HepG2 (cell line): Measurements from ENCODE around the gene PHF5A. TPM values are rescaled to one million over a fixed set of nuclear protein-coding genes. Genes with fewer than 3 reads are reported as not detected.

ENCODE experiments used
- AFF4 ChIP-seq: sonication (generic); formaldehyde crosslinking; IDR thresholded peaks from 2 replicates; pipeline ENCODE4 v1.4.0; 2020; ENCODE audit warnings: missing genetic modification reagents
- ARNT ChIP-seq: fragments of 450-650 bp; IDR thresholded peaks from 2 replicates; pipeline ENCODE4 v1.6.1; 2017
- ATF3 ChIP-seq: sonication (generic); formaldehyde crosslinking; IDR thresholded peaks from 2 replicates; pipeline ENCODE4 v1.4.0; 2020; ENCODE audit warnings: missing genetic modification reagents
- HES4 ChIP-seq: sonication (generic); formaldehyde crosslinking; IDR thresholded peaks from 2 replicates; pipeline ENCODE4 v1.9.0; 2021; ENCODE audit warnings: mild to moderate bottlenecking, missing genetic modification reagents, borderline replicate concordance
- HMGA1 ChIP-seq: sonication (generic); formaldehyde crosslinking; conservative IDR thresholded peaks from 2 replicates; pipeline ENCODE4 v1.4.0; 2020; ENCODE audit warnings: missing genetic modification reagents
- KDM2A ChIP-seq: sonication (generic); formaldehyde crosslinking; IDR thresholded peaks from 2 replicates; pipeline ENCODE4 v1.4.0; 2020; ENCODE audit warnings: low read depth, missing genetic modification reagents, borderline replicate concordance
- KDM3A ChIP-seq: IDR thresholded peaks from 2 replicates; pipeline ENCODE4 v1.6.1; 2018; ENCODE audit warnings: low read depth, missing compliant biosample characterization
- LBX2 ChIP-seq: sonication (generic); formaldehyde crosslinking; IDR thresholded peaks from 2 replicates; pipeline ENCODE4 v1.5.0; 2020; ENCODE audit warnings: missing genetic modification reagents, mild to moderate bottlenecking, borderline replicate concordance
- MYC ChIP-seq: sonication (generic); formaldehyde crosslinking; IDR thresholded peaks from 2 replicates; pipeline ENCODE4 v1.9.0; 2021; ENCODE audit warnings: missing genetic modification reagents, borderline replicate concordance
- PBX2 ChIP-seq: IDR thresholded peaks from 2 replicates; pipeline ENCODE4 v1.6.1; 2016; ENCODE audit warnings: control low read depth
- POGZ ChIP-seq: sonication (generic); formaldehyde crosslinking; IDR thresholded peaks from 2 replicates; pipeline ENCODE4 v1.4.0; 2020; ENCODE audit warnings: mild to moderate bottlenecking, missing genetic modification reagents
- XRCC5 ChIP-seq: fragments of 200-400 bp; formaldehyde crosslinking; optimal IDR thresholded peaks from 2 replicates; pipeline ENCODE3; 2017; ENCODE audit warnings: mild to moderate bottlenecking, low read length
- ZBTB20 ChIP-seq: sonication (generic); formaldehyde crosslinking; IDR thresholded peaks from 2 replicates; pipeline ENCODE4 v1.8.1; 2023; ENCODE audit warnings: missing genetic modification reagents, low read depth, mild to moderate bottlenecking, borderline replicate concordance
- ZFX ChIP-seq: sonication (generic); formaldehyde crosslinking; IDR thresholded peaks from 2 replicates; pipeline ENCODE4 v1.4.0; 2020; ENCODE audit warnings: mild to moderate bottlenecking, low read depth, missing genetic modification reagents, moderate library complexity
- ZNF337 ChIP-seq: sonication (generic); formaldehyde crosslinking; IDR thresholded peaks from 2 replicates; pipeline ENCODE4 v1.5.1; 2020; ENCODE audit warnings: missing genetic modification reagents, low read depth, mild to moderate bottlenecking, borderline replicate concordance
- ZNF34 ChIP-seq: sonication (generic); formaldehyde crosslinking; IDR thresholded peaks from 2 replicates; pipeline ENCODE4 v1.4.0; 2020; ENCODE audit warnings: mild to moderate bottlenecking, missing genetic modification reagents, borderline replicate concordance
- ZNF687 ChIP-seq: sonication (generic); formaldehyde crosslinking; IDR thresholded peaks from 2 replicates; pipeline ENCODE4 v1.5.1; 2020; ENCODE audit warnings: mild to moderate bottlenecking, missing genetic modification reagents, moderate library complexity
- ZNF775 ChIP-seq: sonication (generic); formaldehyde crosslinking; IDR thresholded peaks from 2 replicates; pipeline ENCODE4 v1.4.0; 2020; ENCODE audit warnings: missing genetic modification reagents, mild to moderate bottlenecking, moderate library complexity, borderline replicate concordance
- ZNF841 ChIP-seq: sonication (generic); formaldehyde crosslinking; IDR thresholded peaks from 2 replicates; pipeline ENCODE4 v1.8.1; 2023; ENCODE audit warnings: missing genetic modification reagents, borderline replicate concordance
- polyA plus RNA-seq, 8 experiments: library from polyadenylated mRNA; depleted of rRNA in 3 of 8; stranded (reverse) in 7 of 8; unstranded in 1 of 8; fragments of >200 nt; fragmentation: Illumina TruSeq in 4 of 8; extraction: Trizol in 4 of 8; gene quantifications; 2 replicates each; pipeline versions ENCODE4 v1.2.1 to v1.2.3, GENCODE V29; 2011 to 2016; ENCODE audit warnings: low read depth in 4 of 8, missing spikeins in 1 of 8, mixed read lengths in 1 of 8; ENCODE audit not compliant: insufficient read depth in 1 of 8
- total RNA-seq, 5 experiments: library from RNA; depleted of rRNA; stranded (reverse); fragments of >200 nt; fragmentation: Illumina TruSeq; extraction: Trizol; gene quantifications; 2 replicates each; pipeline ENCODE4 v1.2.3, GENCODE V29; 2016; ENCODE audit warnings: low read depth in 1 of 5

PHF5A gene
- total and polyA plus RNA-seq, 2 of the 13 experiments (the other 11 are each of a cell fraction or from before 2014, with no cell fraction given) = 56.6 to 105 TPM

GRCh38 chr22:41444360-41445128 is 23.9 kb downstream of the PHF5A start (continued):
- TF ChIP-seq ATF3 (CRISPR knock-in tag) (no peak), ZNF34 (CRISPR knock-in tag) (0 out of 2 replicates have a peak, but pooled peaks have one; percentile 24), LBX2 (CRISPR knock-in tag) (no peak), HES4 (CRISPR knock-in tag) (no peak), AFF4 (CRISPR knock-in tag) (no peak), KDM2A (CRISPR knock-in tag) (peak; percentile 48; the same call in 1 of the 2 replicates), POGZ (CRISPR knock-in tag) (no peak), ZBTB20 (CRISPR knock-in tag) (no peak), HMGA1 (CRISPR knock-in tag) (no peak), ZFX (CRISPR knock-in tag) (peak; percentile 95), PBX2 (no peak), ZNF775 (CRISPR knock-in tag) (no peak), KDM3A (no peak), ZNF337 (CRISPR knock-in tag) (0 out of 2 replicates have a peak, but pooled peaks have one; percentile 83), XRCC5 (peak; percentile 47), MYC (CRISPR knock-in tag) (no peak; the same call in 1 of the 2 replicates), ARNT (no peak), ZNF687 (peak; percentile 76), ZNF841 (CRISPR knock-in tag) (no peak)
